SH-SY5Y (cell line): ENCODE data around the gene MRPS9.

Experiments used
- GATA2 ChIP-seq: IDR thresholded peaks from 2 replicates; pipeline ENCODE4 v1.6.1; 2011; ENCODE audit warnings: mild to moderate bottlenecking, low read depth, low read length
- GATA3 ChIP-seq: IDR thresholded peaks from 2 replicates; pipeline ENCODE4 v1.6.1; 2011; ENCODE audit warnings: low read depth, mild to moderate bottlenecking, low read length, moderate library complexity

The MRPS9 gene

DNA sequence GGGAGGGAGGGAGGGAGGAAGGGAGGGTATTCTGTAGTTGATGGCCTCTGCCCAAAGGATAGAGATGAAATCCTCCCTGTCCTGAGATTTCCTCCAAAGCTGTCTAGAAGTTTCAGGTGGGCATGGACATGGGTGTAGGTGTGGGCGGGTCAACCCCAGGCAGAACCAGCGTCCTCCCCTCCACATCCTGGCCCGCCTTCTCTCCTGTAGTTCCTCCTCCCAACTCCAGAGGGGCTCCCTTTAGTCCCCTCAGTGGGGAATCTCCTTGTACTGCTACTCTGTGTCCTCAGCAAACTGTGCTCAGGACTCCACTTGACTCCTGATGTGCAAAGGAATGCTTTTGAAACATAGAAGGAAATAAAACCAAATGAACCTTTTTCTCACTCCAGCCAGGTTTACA, 88.1 kb downstream of the MRPS9 start:
- TF ChIP-seq GATA2 (no peak), GATA3 (no peak)

DNA sequence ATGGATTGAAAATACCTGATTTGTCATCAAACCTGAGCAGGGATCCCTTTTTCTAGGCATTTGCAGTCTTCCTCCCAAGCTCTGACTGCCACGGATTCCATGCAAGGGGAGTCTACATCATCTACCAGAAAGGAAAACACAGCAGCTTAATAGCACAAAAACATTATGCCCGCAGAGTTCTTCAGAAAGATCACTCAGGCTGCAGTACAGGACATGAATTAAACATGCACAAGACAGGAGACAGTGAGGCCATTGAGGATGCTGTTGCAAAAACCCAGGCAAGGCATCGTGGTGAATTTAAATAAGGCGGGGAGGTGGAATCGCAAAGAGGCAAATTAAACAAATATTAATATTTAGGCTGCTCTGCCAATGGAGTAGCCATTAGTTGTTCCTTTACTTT, 88.5 kb downstream of the MRPS9 start:
- no peak for TF ChIP-seq GATA2

DNA sequence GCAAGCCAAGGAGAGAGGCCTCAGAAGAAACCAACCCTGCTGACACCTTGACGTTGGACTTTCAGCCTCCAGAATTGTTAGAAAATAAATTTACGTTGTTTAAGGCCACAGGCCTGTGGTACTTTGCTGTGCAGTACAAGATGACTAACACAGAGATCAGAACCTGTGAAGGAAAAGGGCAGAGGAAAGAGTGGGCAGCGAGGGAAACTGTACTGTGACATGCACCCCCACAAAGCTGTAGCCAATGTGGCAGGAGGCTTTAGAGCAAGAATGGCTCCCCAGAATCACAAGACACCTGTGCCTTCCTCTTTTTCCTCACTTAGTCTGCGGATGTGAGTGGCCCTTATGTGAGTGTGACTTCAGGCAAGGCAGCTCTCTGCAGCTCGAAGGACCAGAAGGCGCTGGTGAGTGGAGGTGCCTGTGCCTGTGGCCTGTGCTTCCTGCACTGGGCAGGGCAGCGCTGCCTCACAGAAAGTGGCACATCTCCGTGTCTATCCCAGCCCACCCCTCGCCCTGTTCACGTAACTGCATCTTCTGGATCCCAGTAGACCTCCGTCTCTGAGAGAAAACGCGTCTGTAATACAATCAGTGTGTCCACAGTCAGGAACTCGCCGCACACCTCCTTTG, 89.5 kb downstream of the MRPS9 start:
- TF ChIP-seq GATA3 (no peak), GATA2 (no peak)

DNA sequence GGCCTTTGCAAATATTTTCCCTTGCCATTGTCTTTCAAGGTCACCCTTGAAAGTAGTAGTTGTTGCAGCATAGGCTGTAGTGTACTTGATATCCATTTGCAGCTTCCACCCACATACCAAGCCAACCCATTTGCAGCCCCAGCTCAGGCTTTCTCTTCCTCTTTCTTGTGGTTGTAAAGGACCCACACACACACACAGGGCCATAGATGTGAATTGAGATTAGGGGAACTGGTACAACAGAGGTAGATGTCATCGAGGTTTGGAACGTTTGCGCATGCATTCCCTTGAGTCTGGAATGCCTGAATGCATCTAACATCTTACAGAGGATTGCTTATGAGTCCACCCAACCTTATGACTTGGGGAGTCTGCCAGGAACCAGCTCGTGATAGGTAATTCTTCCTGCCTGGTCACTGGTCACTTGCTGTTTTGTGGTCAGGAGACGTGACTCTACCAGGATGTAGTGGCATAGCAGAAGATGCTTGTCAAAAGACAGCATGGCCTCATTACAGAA, 91.9 kb downstream of the MRPS9 start:
- TF ChIP-seq GATA2 = no peak
- TF ChIP-seq GATA3 = no peak

DNA sequence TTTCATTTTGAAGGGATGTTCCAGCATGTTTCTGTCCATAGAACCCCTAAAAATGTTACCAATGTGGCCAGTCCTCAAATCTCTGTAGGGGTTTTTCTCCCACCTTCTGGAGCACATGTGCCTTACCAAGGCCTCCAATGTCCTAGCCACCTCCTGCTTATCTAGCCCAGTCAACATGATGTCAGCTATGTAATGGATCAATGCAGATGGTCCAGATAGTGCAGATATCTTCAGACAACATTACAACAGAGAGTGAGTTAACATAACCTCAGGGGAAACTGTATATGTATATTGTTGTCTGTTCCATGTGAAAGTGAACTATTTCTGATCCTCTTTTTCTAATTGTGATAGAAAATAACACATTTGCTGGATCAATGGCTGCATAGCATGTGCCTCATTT, 92.7 kb downstream of the MRPS9 start:
- no peak for TF ChIP-seq GATA2
- TF ChIP-seq GATA3 = no peak

DNA sequence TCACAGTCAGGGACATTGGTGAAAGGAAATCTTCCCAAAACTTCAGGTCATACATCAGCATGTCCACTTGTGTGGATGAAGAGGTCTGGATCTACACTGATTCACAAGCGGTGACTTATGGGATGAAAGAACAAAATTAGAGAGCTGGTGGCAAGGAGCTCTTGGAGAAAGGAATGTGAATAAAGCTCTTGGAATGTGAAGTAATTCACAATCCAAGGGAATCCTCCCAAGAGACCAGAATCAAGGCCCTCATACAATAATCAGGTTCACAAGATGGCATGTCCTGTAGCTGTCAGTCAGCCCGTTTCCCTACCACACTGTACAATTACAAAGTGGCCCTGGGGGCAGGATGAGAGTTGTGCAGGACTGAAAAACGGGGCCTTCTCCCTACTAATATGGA, 96.2 kb downstream of the MRPS9 start:
- TF ChIP-seq GATA3 = no peak
- TF ChIP-seq GATA2 = no peak

DNA sequence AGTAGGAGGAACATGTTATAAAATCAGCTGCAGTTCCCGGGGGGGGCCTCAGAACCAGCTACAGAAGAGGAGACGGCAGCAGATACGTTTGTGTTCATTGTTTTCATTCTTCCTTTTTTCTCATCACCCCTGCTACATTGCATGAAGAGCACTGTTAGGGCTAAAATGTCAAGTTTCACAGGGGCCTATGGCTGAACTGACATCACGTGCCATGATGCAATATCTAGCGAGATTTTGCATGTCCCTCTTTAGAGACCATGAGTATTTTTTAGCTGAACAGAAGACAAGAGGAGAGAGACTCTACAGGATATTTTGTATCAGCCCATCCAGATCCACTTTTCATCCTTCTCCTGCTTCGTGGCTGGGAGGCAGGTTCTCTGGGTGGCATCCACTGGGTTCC, 97.6 kb downstream of the MRPS9 start:
- TF ChIP-seq GATA3 = no peak
- no peak for TF ChIP-seq GATA2

DNA sequence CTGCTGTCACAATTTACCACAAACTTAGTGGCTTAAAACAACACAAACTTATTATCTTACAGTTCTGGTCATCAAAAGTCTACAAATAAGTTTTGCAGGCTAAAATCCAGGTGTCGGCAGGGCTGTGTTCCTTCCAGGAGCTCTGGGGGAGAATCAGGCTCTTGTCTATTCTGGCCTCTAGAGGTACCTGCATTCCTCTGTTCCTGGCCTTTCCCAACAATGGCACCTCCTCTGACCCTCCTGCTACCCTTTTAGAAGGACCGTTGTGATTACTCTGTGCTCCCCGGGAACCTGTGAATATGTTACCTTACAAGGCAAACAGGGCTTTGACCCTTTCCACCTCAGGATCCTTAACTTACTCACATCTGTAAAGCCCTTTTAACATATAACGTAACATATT, 98.5 kb downstream of the MRPS9 start:
- TF ChIP-seq GATA3 (no peak), GATA2 (no peak)

DNA sequence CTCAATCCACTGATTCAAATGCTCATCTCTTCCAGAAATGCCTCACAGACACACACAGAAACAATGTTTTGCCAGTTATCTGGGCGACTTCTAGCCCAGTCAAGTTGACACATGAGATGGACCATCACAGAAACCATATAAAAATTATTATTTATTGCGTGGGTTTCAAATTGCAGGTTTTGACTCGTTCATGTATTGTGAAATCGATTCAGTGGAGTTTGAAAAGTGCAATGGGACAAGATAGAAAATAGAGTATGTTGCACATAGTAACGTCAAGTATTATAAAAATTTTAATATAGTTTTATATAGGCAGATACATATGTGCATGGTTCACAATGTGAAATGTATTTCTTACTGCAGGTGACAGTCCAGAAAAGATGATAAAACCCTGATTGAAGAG, 100.8 kb downstream of the MRPS9 start:
- TF ChIP-seq GATA2 (no peak), GATA3 (no peak)

DNA sequence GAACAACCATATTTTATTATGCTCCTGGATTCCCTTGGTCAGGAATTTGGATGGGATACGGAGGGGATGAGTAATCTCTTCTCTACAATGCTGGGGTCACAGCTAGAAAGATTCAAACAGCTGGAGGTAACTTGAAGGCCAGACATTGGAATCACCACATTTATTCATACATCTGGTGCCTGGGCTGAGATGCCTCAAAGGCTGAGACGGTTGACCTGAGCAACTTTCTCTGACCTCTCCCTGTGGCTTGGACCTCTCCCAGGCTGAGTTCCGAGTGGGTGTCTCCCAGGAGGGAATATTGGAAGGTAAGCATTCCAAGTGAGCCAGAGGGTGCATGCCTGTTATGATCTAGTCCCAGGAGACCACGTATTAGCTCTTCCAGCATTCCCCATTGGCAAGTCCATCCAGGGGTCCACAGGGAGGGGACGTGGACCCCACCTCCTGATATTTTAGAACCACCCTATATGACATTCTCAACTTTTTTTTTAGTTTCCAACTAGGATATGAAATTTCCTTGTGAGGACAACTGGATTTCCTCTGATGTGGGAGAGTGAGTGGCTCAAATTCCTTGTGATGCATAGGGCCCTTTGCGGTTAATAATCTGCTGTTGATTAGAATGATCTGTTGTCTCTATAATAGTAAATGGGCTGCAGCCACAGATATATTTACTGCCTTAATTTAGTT, 101.8 kb downstream of the MRPS9 start:
- TF ChIP-seq GATA2 (no peak), GATA3 (no peak)

DNA sequence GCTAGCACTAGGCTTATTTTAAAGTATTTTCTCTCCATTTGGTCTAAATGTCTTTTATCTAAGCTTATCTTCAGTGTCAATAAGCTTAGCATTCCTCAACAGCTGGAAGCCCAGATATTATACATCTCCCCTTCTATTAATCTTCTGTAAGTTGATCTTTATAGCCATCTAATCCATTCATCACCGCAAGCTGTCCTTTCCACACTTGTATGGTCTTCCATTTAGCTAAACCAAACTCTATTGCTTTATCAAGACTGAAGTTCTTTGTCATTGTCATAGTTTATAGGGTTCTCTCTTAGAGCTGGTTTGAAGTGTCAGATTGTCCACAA, 102.3 kb downstream of the MRPS9 start:
- no peak for TF ChIP-seq GATA2
- no peak for TF ChIP-seq GATA3

DNA sequence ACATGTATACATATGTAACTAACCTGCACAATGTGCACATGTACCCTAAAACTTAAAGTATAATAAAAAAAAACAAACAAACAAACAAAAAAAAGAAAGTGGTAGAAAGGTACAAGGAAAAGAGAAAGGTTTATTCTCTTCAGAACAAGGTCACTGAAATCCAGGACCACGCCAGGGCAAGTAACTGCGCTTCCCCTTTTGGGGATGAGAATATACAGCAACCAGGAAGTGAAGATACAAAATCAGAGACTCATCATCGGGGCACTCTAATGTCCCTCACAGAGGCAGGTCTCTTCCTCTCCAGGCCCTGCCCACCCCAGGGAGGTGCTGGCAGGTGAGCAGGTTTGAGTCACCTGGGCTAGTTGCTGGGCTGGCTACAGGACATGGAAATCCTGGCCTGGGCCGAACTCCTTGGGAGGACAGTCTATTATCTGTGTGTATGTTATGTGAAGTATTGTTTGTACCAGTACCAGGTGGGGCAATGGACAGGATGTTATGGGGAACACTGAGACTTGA, 103.3 kb downstream of the MRPS9 start:
- no peak for TF ChIP-seq GATA3

DNA sequence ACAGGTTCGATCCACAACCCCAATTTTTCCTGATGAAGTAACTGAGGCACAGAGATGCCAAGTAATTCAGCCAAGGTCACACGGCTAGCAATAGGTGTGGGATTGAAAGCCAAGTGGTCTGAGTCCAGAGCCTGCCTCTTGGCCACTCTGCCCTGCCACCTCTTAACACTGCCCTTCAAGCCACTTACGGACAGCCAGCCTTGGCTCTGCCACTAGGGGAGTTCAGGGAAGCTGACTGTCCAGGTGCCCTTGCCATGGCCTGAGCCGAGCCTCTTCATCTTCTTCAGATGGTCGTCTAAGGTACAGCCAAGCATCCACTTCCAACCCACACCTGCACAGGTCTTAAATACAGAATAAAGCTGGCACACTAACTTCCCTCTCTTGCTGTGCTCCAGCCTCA, 104.4 kb downstream of the MRPS9 start:
- TF ChIP-seq GATA3 (no peak), GATA2 (no peak)

DNA sequence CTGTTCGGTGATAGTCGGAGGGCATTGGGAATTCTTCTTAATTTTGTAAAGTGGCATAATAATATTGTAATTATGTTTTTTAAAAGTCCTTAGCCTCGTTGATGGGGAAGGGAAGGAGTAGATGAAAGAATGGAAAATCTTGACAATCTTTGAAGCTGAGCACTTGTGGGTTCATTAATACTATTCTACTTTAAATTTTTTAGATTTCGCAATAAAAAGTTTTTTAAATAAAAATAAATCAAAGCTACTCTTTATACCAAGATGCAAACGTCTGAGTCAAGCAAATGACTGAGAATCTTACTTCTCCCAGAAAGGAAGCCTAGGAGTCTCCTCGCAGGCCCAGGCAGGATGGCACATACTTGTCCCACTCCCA, 105.2 kb downstream of the MRPS9 start:
- TF ChIP-seq GATA2 (no peak), GATA3 (no peak)

DNA sequence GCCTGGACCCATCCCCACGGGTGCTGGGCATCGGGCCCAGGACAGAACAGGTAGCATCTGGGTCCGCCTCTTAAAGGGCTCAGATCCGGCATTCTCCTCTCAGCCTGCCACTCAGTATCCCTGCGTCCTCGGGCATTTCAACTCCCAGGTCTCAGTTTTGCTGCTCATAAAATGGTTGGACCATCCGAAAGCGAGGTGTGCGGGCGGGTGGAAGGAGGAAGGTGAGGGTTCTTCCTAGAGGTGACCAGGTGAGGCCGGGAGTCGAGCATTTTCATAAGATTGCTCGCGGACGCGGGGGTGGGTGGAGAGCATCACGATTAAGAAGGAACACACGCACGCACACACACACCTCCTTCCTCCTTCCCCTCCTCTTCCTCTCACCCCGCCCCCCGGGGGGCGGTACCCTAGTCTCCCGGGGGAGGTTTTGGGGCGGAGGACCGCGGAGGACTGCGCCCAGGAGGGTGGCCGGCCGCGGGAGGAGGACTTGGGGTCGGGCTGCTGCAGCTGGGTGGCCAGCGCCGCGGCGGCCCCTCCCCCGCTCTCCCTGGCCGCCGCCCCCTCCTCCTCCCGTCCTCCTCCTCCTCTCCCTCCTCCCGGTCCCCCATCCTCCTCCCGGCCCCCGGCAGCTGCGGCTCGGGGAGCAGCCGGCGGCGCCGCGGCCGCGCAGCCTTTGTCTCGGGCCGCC, 105.7 kb downstream of the MRPS9 start:
- TF ChIP-seq GATA3 (no peak), GATA2 (no peak)
